H9 (cell line): ENCODE data around the gene BAIAP2. TPM values are rescaled to one million over a fixed set of nuclear protein-coding genes. Genes with fewer than 3 reads are reported as not detected.

Experiments used
- DNase-seq: peaks from one replicate; pipeline ENCODE4 v3.0.0-alpha.2; 2017
- H2AFZ ChIP-seq: one replicate; pipeline ENCODE4 v1.6.1; 2013; ENCODE audit warnings: mild to moderate bottlenecking, low read length, control low read depth, moderate library complexity
- H2AK5ac ChIP-seq: 2 replicates; pipeline ENCODE4 v1.6.1; 2013; ENCODE audit warnings: low read length, control low read depth, mixed read lengths; ENCODE audit not compliant: insufficient read length
- H2BK120ac ChIP-seq: one replicate; pipeline ENCODE4 v1.6.1; 2013; ENCODE audit warnings: low read depth, mild to moderate bottlenecking, low read length, control low read depth, inconsistent platforms; ENCODE audit not compliant: poor library complexity, severe bottlenecking
- H2BK12ac ChIP-seq: 2 replicates; pipeline ENCODE4 v1.6.1; 2013; ENCODE audit warnings: low read length, control low read depth, mixed read lengths, low read depth; ENCODE audit not compliant: insufficient read length
- H2BK15ac ChIP-seq: 2 replicates; pipeline ENCODE4 v1.6.1; 2013; ENCODE audit warnings: low read depth, low read length, control low read depth
- H2BK20ac ChIP-seq: one replicate; pipeline ENCODE4 v1.6.1; 2013; ENCODE audit warnings: low read depth, mild to moderate bottlenecking, low read length, control low read depth, inconsistent platforms; ENCODE audit not compliant: poor library complexity, severe bottlenecking
- H2BK5ac ChIP-seq: 2 replicates; pipeline ENCODE4 v1.6.1; 2013; ENCODE audit warnings: low read length, control low read depth, mixed read lengths; ENCODE audit not compliant: insufficient read length
- H3K14ac ChIP-seq: 2 replicates; pipeline ENCODE4 v1.6.1; 2013; ENCODE audit warnings: low read length, control low read depth; ENCODE audit not compliant: insufficient read depth
- H3K18ac ChIP-seq: 2 replicates; pipeline ENCODE4 v1.6.1; 2013; ENCODE audit warnings: low read depth, mild to moderate bottlenecking, mixed read lengths, low read length, control low read depth; ENCODE audit not compliant: insufficient read length
- H3K23ac ChIP-seq: 2 replicates; pipeline ENCODE4 v1.6.1; 2013; ENCODE audit warnings: low read length, control low read depth, mixed read lengths, low read depth; ENCODE audit not compliant: insufficient read length
- H3K23me2 ChIP-seq: 2 replicates; pipeline ENCODE4 v1.6.1; 2013; ENCODE audit warnings: low read depth, mild to moderate bottlenecking, mixed read lengths, low read length, control low read depth; ENCODE audit not compliant: insufficient read length, poor library complexity, severe bottlenecking
- H3K27ac ChIP-seq: 2 replicates; pipeline ENCODE4 v1.5.1; 2013; ENCODE audit warnings: low read length, control low read depth, mixed read lengths, low read depth; ENCODE audit not compliant: insufficient read length
- H3K27me3 ChIP-seq: 2 replicates; pipeline ENCODE4 v1.6.1; 2013; ENCODE audit warnings: low read length, control low read depth, inconsistent platforms; ENCODE audit not compliant: insufficient read depth
- H3K4ac ChIP-seq: 2 replicates; pipeline ENCODE4 v1.6.1; 2013; ENCODE audit warnings: low read depth, mild to moderate bottlenecking, control low read depth, inconsistent platforms, low read length, moderate library complexity
- H3K4me1 ChIP-seq: 2 replicates; pipeline ENCODE4 v1.6.1; 2013; ENCODE audit warnings: low read length, control low read depth, inconsistent platforms; ENCODE audit not compliant: insufficient read depth
- H3K4me2 ChIP-seq: 2 replicates; pipeline ENCODE4 v1.6.1; 2013; ENCODE audit warnings: low read length, control low read depth, mixed read lengths; ENCODE audit not compliant: insufficient read length, insufficient read depth
- H3K56ac ChIP-seq: 2 replicates; pipeline ENCODE4 v1.6.1; 2013; ENCODE audit warnings: low read depth, mild to moderate bottlenecking, mixed read lengths, low read length, control low read depth; ENCODE audit not compliant: insufficient read length
- H3K79me1 ChIP-seq: 2 replicates; pipeline ENCODE4 v1.6.1; 2013; ENCODE audit warnings: low read depth, mild to moderate bottlenecking, moderate library complexity, low read length, control low read depth, inconsistent platforms; ENCODE audit not compliant: insufficient read depth, poor library complexity, severe bottlenecking
- H3K79me2 ChIP-seq: 2 replicates; pipeline ENCODE4 v1.6.1; 2013; ENCODE audit warnings: low read length, control low read depth, inconsistent platforms; ENCODE audit not compliant: insufficient read depth
- H3K9ac ChIP-seq: 2 replicates; pipeline ENCODE4 v1.6.1; 2013; ENCODE audit warnings: low read length, control low read depth, mixed read lengths; ENCODE audit not compliant: insufficient read length; ENCODE audit errors: extremely low read depth
- H3K9me3 ChIP-seq: one replicate; pipeline ENCODE4 v1.6.1; 2013; ENCODE audit warnings: low read depth, low read length, inconsistent platforms; ENCODE audit not compliant: control insufficient read depth
- H3T11ph ChIP-seq: one replicate; pipeline ENCODE4 v1.6.1; 2013; ENCODE audit warnings: mild to moderate bottlenecking, low read length, control low read depth, inconsistent platforms
- H4K20me1 ChIP-seq: one replicate; pipeline ENCODE4 v1.6.1; 2013; ENCODE audit not compliant: control insufficient read depth, insufficient read length, insufficient read depth
- H4K5ac ChIP-seq: 2 replicates; pipeline ENCODE4 v1.6.1; 2013; ENCODE audit warnings: low read depth, mild to moderate bottlenecking, mixed read lengths, low read length, control low read depth; ENCODE audit not compliant: insufficient read length
- H4K8ac ChIP-seq: replicated peaks from 2 replicates; pipeline ENCODE4 v1.6.1; 2013; ENCODE audit warnings: low read length, control low read depth, mixed read lengths, low read depth; ENCODE audit not compliant: insufficient read length
- H4K91ac ChIP-seq: 2 replicates; pipeline ENCODE4 v1.6.1; 2013; ENCODE audit warnings: low read depth, mild to moderate bottlenecking, moderate library complexity, mixed read lengths, low read length, control low read depth; ENCODE audit not compliant: insufficient read length
- H3K27ac Mint-ChIP-seq, 3 experiments: 2 replicates in 2 of 3; 3 replicates in 1 of 3; pipeline ENCODE4 v1.8.0; 2020 to 2021; ENCODE audit warnings: mixed read lengths in 3 of 3, mild to moderate bottlenecking in 1 of 3, moderate library complexity in 1 of 3
- H3K27me3 Mint-ChIP-seq: 2 replicates; pipeline ENCODE4 v1.8.0; 2021; ENCODE audit warnings: low read depth, mild to moderate bottlenecking, moderate library complexity, mixed read lengths
- H3K36me3 Mint-ChIP-seq, 3 experiments: 2 replicates in 2 of 3; 3 replicates in 1 of 3; pipeline ENCODE4 v1.8.0; 2020 to 2021; ENCODE audit warnings: low read depth in 3 of 3, mixed read lengths in 3 of 3; ENCODE audit not compliant: insufficient read depth in 1 of 3
- H3K4me1 Mint-ChIP-seq, 2 experiments: 2 replicates each; pipeline ENCODE4 v1.8.0; 2020; ENCODE audit warnings: mixed read lengths in 2 of 2
- H3K4me3 Mint-ChIP-seq, 2 experiments: 2 replicates in 1 of 2; 3 replicates in 1 of 2; pipeline ENCODE4 v1.8.0; 2020 to 2021; ENCODE audit warnings: mild to moderate bottlenecking in 2 of 2, mixed read lengths in 2 of 2, moderate library complexity in 1 of 2
- H3K9me3 Mint-ChIP-seq, 2 experiments: 2 replicates in 1 of 2; 3 replicates in 1 of 2; pipeline ENCODE4 v1.8.0; 2020; ENCODE audit warnings: mild to moderate bottlenecking in 2 of 2, mixed read lengths in 2 of 2, moderate library complexity in 1 of 2
- WGBS: extraction: QIAGEN DNeasy Blood & Tissue Kit; methylation state at CpG from one replicate; pipeline ENCODE4 v1.1.7; 2013; ENCODE audit warnings: missing lambda C conversion rate, low lambda C conversion rate, mixed read lengths; ENCODE audit not compliant: insufficient read length; ENCODE audit errors: extremely low coverage; 5-methylcytosine and 5-hydroxymethylcytosine counted together
- total RNA-seq: library from RNA; stranded (reverse); gene quantifications from 2 replicates; pipeline ENCODE4 v1.2.1, GENCODE V29; 2021
- TF ChIP-seq, protein P1 (sequence below): fragments of 200-600 bp; sonication (generic); conservative IDR thresholded peaks from 3 replicates; pipeline ENCODE4 v1.8.0; 2021; ENCODE audit warnings: antibody characterized with exemption, mild to moderate bottlenecking

The BAIAP2 gene
- total RNA-seq, 1 experiment from 2014 or later = 27.8 TPM

DNA sequence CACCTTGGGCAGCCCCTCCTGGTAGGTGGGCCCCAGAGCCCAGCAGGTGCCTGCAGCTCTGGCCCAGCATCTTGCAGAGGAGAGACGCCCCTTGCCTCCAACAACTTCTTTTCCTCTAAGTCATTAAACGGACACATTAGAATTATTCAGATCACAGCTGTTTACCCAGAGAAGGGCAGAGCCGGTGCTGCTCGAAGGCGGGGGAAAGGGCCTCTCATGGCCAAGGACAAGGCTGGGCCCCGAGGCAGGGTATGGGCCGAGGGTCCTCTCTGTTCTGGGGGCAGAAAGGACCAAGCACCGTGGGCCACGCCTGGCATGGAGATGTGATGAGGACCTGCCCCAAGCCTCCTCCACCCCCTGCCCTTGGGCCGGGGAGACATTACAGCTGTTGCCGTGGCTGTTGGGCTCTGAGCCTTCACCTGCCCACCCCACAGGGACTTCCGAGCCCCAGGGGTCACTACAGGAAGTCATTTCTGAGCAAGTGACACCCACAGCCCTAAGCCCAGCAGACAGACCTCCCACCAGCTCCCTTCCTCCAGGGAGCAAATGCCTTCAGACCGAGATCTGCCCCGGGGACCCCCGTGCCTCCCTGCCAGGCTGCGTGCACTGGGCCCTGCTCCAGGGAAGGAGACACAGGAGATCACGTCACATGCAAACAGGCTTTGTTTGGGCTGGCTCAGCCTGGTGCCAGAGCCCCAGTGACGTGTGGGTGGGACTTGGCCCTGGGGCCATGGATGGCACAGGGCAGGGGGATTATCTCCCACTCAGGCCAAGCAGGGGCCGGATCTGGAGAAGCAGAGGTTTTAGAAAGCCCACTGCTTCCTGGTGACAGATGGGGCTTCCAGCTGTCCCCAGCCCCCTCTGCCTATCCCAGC, 129.7 kb downstream of the BAIAP2 start:
- H3K79me1 ChIP-seq = no peaks in the 10 kb centered on the region
- H3K27ac ChIP-seq = no peak overlapping the region
- no peak overlapping the region; the same call in 1 of the 2 replicates for H3K14ac ChIP-seq
- no peaks in the 10 kb centered on the region for H3K27me3 ChIP-seq
- no peak overlapping the region for H3K4ac ChIP-seq
- no peak overlapping the region for H2BK12ac ChIP-seq
- no peak overlapping the region for H3T11ph ChIP-seq
- no peak overlapping the region for H2BK15ac ChIP-seq
- H2BK20ac ChIP-seq = no peak overlapping the region
- H3K9me3 Mint-ChIP-seq = no peaks in the 10 kb centered on the region
- DNase-seq = no peak
- no peaks in the 10 kb centered on the region for H3K79me2 ChIP-seq
- H4K91ac ChIP-seq = no peak overlapping the region
- peak overlapping the region in 1 of 2 experiments; percentile 53; a peak in 3 of 5 replicates for H3K4me3 Mint-ChIP-seq
- H2AFZ ChIP-seq = no peak overlapping the region
- H4K20me1 ChIP-seq = peaks cover 4% of the 10 kb centered on the region
- H3K23ac ChIP-seq = no peak overlapping the region
- no peaks in the 10 kb centered on the region for H3K4me1 Mint-ChIP-seq
- no peak overlapping the region for H3K56ac ChIP-seq
- TF ChIP-seq, protein P1, sequence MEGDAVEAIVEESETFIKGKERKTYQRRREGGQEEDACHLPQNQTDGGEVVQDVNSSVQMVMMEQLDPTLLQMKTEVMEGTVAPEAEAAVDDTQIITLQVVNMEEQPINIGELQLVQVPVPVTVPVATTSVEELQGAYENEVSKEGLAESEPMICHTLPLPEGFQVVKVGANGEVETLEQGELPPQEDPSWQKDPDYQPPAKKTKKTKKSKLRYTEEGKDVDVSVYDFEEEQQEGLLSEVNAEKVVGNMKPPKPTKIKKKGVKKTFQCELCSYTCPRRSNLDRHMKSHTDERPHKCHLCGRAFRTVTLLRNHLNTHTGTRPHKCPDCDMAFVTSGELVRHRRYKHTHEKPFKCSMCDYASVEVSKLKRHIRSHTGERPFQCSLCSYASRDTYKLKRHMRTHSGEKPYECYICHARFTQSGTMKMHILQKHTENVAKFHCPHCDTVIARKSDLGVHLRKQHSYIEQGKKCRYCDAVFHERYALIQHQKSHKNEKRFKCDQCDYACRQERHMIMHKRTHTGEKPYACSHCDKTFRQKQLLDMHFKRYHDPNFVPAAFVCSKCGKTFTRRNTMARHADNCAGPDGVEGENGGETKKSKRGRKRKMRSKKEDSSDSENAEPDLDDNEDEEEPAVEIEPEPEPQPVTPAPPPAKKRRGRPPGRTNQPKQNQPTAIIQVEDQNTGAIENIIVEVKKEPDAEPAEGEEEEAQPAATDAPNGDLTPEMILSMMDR = no peak
- H4K5ac ChIP-seq = no peak overlapping the region
- no peak overlapping the region for H2BK5ac ChIP-seq
- no peaks in the 10 kb centered on the region for H3K9me3 ChIP-seq
- no peak overlapping the region for H4K8ac ChIP-seq
- no peak overlapping the region for H3K27ac Mint-ChIP-seq
- H2AK5ac ChIP-seq = no peak overlapping the region
- H3K27me3 Mint-ChIP-seq = peaks cover 14% of the 10 kb centered on the region
- H3K4me2 ChIP-seq = no peak overlapping the region
- H3K4me1 ChIP-seq = no peaks in the 10 kb centered on the region
- H3K18ac ChIP-seq = no peak overlapping the region
- WGBS = no CpG with 5 or more reads among the region's 19 CpGs
- H2BK120ac ChIP-seq = no peak overlapping the region
- no peak overlapping the region for H3K9ac ChIP-seq
- peaks cover 3% of the 10 kb centered on the region for H3K23me2 ChIP-seq
- H3K36me3 Mint-ChIP-seq = no peaks in the 10 kb centered on the region
